GM19328 (cell line): ENCODE measurements around the gene PTRHD1.

Experiments
- ATAC-seq: cut with Tn5 transposase; IDR thresholded peaks from one replicate; pipeline ENCODE4 v1.9.1; 2021; ENCODE audit warnings: mild to moderate bottlenecking, moderate library complexity; ENCODE audit not compliant: unreplicated experiment

PTRHD1 gene

GRCh38 chr2:24830786-24831185 is 37.6 kb upstream of the PTRHD1 start:
- ATAC-seq, result no peak

- no peak for ATAC-seq
Observed at GRCh38 chr2:24830351-24830750, 37.2 kb upstream of the PTRHD1 start.

- ATAC-seq, result no peak
Observed at GRCh38 chr2:24828238-24828996, 35.2 kb upstream of the PTRHD1 start.

- no peak for ATAC-seq
Observed at GRCh38 chr2:24827321-24828237, 34.4 kb upstream of the PTRHD1 start.

GRCh38 chr2:24826773-24827145 is 33.6 kb upstream of the PTRHD1 start:
- ATAC-seq, result no peak

GRCh38 chr2:24825883-24826772 is 32.9 kb upstream of the PTRHD1 start:
- no peak for ATAC-seq

GRCh38 chr2:24824966-24825882 is 32.0 kb upstream of the PTRHD1 start:
- ATAC-seq, result no peak

- ATAC-seq, result no peak
Observed at GRCh38 chr2:24824071-24824588, 30.9 kb upstream of the PTRHD1 start.

GRCh38 chr2:24822049-24822706 is 29.0 kb upstream of the PTRHD1 start:
- ATAC-seq, result no peak

GRCh38 chr2:24821433-24821891 is 28.3 kb upstream of the PTRHD1 start:
- no peak for ATAC-seq

- ATAC-seq, result no peak
Observed at GRCh38 chr2:24820598-24821432, 27.6 kb upstream of the PTRHD1 start.

- no peak for ATAC-seq
Observed at GRCh38 chr2:24820175-24820513, 27.0 kb upstream of the PTRHD1 start.

- ATAC-seq, result no peak
Observed at GRCh38 chr2:24819442-24820174, 26.4 kb upstream of the PTRHD1 start.

GRCh38 chr2:24818721-24819167 is 25.6 kb upstream of the PTRHD1 start:
- ATAC-seq, result no peak

- ATAC-seq, result no peak
Observed at GRCh38 chr2:24816884-24817283, 23.7 kb upstream of the PTRHD1 start.

GRCh38 chr2:24816404-24816803 is 23.2 kb upstream of the PTRHD1 start:
- no peak for ATAC-seq

- ATAC-seq, result no peak
Observed at GRCh38 chr2:24815171-24815570, 22.0 kb upstream of the PTRHD1 start.

GRCh38 chr2:24814516-24814915 is 21.3 kb upstream of the PTRHD1 start:
- no peak for ATAC-seq
